RWPE2 (cell line): ENCODE results near the gene FBXO17.

Experiments used
- ATAC-seq: fragments of 200-7000 bp; cut with Tn5 transposase; 3 replicates; pipeline ENCODE4 v1.9.1; 2021; ENCODE audit warnings: low read depth
- DNase-seq: peaks from one replicate; pipeline ENCODE4 v3.0.0-alpha.2; 2020; ENCODE audit warnings: low spot score
- H3K27ac ChIP-seq: fragments of 450-650 bp; 2 replicates; pipeline ENCODE4 v1.5.1; 2017; ENCODE audit warnings: mild to moderate bottlenecking; ENCODE audit not compliant: poor library complexity, severe bottlenecking
- H3K27me3 ChIP-seq: fragments of 250-450 bp; sonication (Bioruptor Pico); 2 replicates; pipeline ENCODE4 v1.5.1; 2021; ENCODE audit warnings: mild to moderate bottlenecking, moderate library complexity; ENCODE audit not compliant: insufficient read depth, poor library complexity, severe bottlenecking
- H3K36me3 ChIP-seq: fragments of 250-450 bp; sonication (Bioruptor Pico); 2 replicates; pipeline ENCODE4 v1.5.1; 2020; ENCODE audit warnings: low read depth, mild to moderate bottlenecking, moderate library complexity
- H3K4me1 ChIP-seq: fragments of 250-450 bp; sonication (Bioruptor Pico); 2 replicates; pipeline ENCODE4 v1.5.1; 2021; ENCODE audit warnings: mild to moderate bottlenecking, moderate library complexity; ENCODE audit not compliant: insufficient read depth, poor library complexity, severe bottlenecking
- H3K4me3 ChIP-seq: fragments of 250-450 bp; sonication (Bioruptor Pico); 2 replicates; pipeline ENCODE4 v1.5.1; 2021; ENCODE audit warnings: mild to moderate bottlenecking, moderate library complexity; ENCODE audit not compliant: severe bottlenecking
- H3K9me3 ChIP-seq: fragments of 250-450 bp; sonication (Bioruptor Pico); 2 replicates; pipeline ENCODE4 v1.5.1; 2021; ENCODE audit warnings: mild to moderate bottlenecking, moderate library complexity; ENCODE audit not compliant: severe bottlenecking
- CTCF ChIP-seq: fragments of 450-650 bp; IDR thresholded peaks from one replicate; pipeline ENCODE4 v1.5.1; 2017; ENCODE audit warnings: mild to moderate bottlenecking, moderate library complexity; ENCODE audit not compliant: poor library complexity, severe bottlenecking

Gene FBXO17

GRCh38 chr19:38894968-38895367, 80.6 kb downstream of the FBXO17 start:
- ATAC-seq: no peak
- TF ChIP-seq CTCF: no peak

GRCh38 chr19:38893341-38893771, 82.2 kb downstream of the FBXO17 start:
- TF ChIP-seq CTCF: no peak
- H3K9me3 ChIP-seq: no peaks in the 10 kb centered on the region
- no peaks in the 10 kb centered on the region for H3K36me3 ChIP-seq
- ATAC-seq (no peak), DNase-seq (no peak)
- no peaks in the 10 kb centered on the region for H3K27me3 ChIP-seq
- no peak overlapping the region for H3K27ac ChIP-seq
- no peaks in the 10 kb centered on the region for H3K4me1 ChIP-seq
- H3K4me3 ChIP-seq: no peak overlapping the region

More at GRCh38 chr19:38894968-38895367, 80.6 kb downstream of the FBXO17 start:
- Histone ChIP-seq H3K27me3 (no peaks in the 10 kb centered on the region), H3K27ac (no peak overlapping the region), H3K36me3 (no peaks in the 10 kb centered on the region), H3K4me3 (no peak overlapping the region), H3K4me1 (no peaks in the 10 kb centered on the region), H3K9me3 (no peaks in the 10 kb centered on the region)
- no peak for DNase-seq

- Histone ChIP-seq H3K27ac (no peak overlapping the region), H3K9me3 (no peaks in the 10 kb centered on the region), H3K27me3 (no peaks in the 10 kb centered on the region), H3K4me3 (no peak overlapping the region), H3K36me3 (no peaks in the 10 kb centered on the region), H3K4me1 (no peaks in the 10 kb centered on the region)
- no peak for TF ChIP-seq CTCF
- DNase-seq: no peak
- no peak for ATAC-seq
Observed at GRCh38 chr19:38892841-38893240, 82.7 kb downstream of the FBXO17 start.

- no peak for ATAC-seq
- TF ChIP-seq CTCF: no peak
- H3K27me3 ChIP-seq: no peaks in the 10 kb centered on the region
- DNase-seq: no peak
- no peaks in the 10 kb centered on the region for H3K4me1 ChIP-seq
- H3K36me3 ChIP-seq: no peaks in the 10 kb centered on the region
- no peaks in the 10 kb centered on the region for H3K9me3 ChIP-seq
- H3K27ac ChIP-seq: no peak overlapping the region
- no peak overlapping the region for H3K4me3 ChIP-seq
Observed at GRCh38 chr19:38891771-38892170, 83.8 kb downstream of the FBXO17 start.
